ENCODE data around the gene MAMSTR.
"Not testable (repeated sequence)": the region's sequence is repeated elsewhere in the genome, so short reads cannot be mapped to it uniquely, and the experiment has no call there.

The MAMSTR gene

GRCh38 chr19:48685583-48685982 is 33.9 kb downstream of the MAMSTR start:
- DNase-seq, result no peak

GRCh38 chr19:48683349-48683748 is 36.2 kb downstream of the MAMSTR start:
- DNase-seq, result no peak

GRCh38 chr19:48681127-48681470 is 38.4 kb downstream of the MAMSTR start:
- DNase-seq, result no peak

- no peak for DNase-seq
Observed at GRCh38 chr19:48680436-48681126, 38.9 kb downstream of the MAMSTR start.

- DNase-seq, result not testable (repeated sequence)
Observed at GRCh38 chr19:48680006-48680405, 39.5 kb downstream of the MAMSTR start.

- no peak for DNase-seq
Observed at GRCh38 chr19:48678201-48678600, 41.3 kb downstream of the MAMSTR start.

- DNase-seq, result no peak
Observed at GRCh38 chr19:48676887-48677286, 42.6 kb downstream of the MAMSTR start.

- DNase-seq, result no peak
Observed at GRCh38 chr19:48676487-48676886, 43.0 kb downstream of the MAMSTR start.

- peak; percentile 70 for DNase-seq
Observed at GRCh38 chr19:48674921-48675824, 44.4 kb downstream of the MAMSTR start.

GRCh38 chr19:48674216-48674809 is 45.2 kb downstream of the MAMSTR start:
- no peak for DNase-seq

- no peak for DNase-seq
Observed at GRCh38 chr19:48673436-48674100, 46.0 kb downstream of the MAMSTR start.

- DNase-seq, result no peak
Observed at GRCh38 chr19:48672994-48673393, 46.5 kb downstream of the MAMSTR start, which contains the start of gene NTN5. Gene NTN5 (minus strand): TSS chr19:48673017. CDS start chr19:48670986, 2,031 bp downstream.

- DNase-seq, result no peak
Observed at GRCh38 chr19:48671446-48671995, 48.0 kb downstream of the MAMSTR start.

GRCh38 chr19:48670699-48671445 is 48.7 kb downstream of the MAMSTR start:
- DNase-seq, result no peak

- no peak for DNase-seq
Observed at GRCh38 chr19:48669903-48670668, 49.4 kb downstream of the MAMSTR start.

GRCh38 chr19:48668761-48669160 is 50.8 kb downstream of the MAMSTR start:
- DNase-seq, result no peak

- no peak for DNase-seq
Observed at GRCh38 chr19:48668332-48668731, 51.2 kb downstream of the MAMSTR start.

- no peak for DNase-seq
Observed at GRCh38 chr19:48665786-48666185, 53.7 kb downstream of the MAMSTR start.

GRCh38 chr19:48664476-48664875 is 55.0 kb downstream of the MAMSTR start:
- no peak for DNase-seq

GRCh38 chr19:48663667-48664066 is 55.9 kb downstream of the MAMSTR start:
- DNase-seq, result no peak
